ENCODE measurements around the gene SIM2. TPM values are rescaled to one million over a fixed set of nuclear protein-coding genes. Genes with fewer than 3 reads are reported as not detected.

SIM2 gene
- total RNA-seq, 3 donors from 2014 or later (not counting 1 experiment from before 2014, with no cell fraction given) = not detected

- H3K27me3 Mint-ChIP-seq (ENCODE audit: low read depth in 2 of 2) = peaks cover 19 to 44% of the 10 kb centered on the region in 2 donors
- Histone ChIP-seq H3K4me3 (ENCODE audit: low read length) (no peak overlapping the region), H3K9me3 (ENCODE audit: control insufficient read depth, insufficient read depth, low read length) (no peaks in the 10 kb centered on the region), H3K4me1 (ENCODE audit: control insufficient read depth, insufficient read depth, low read length) (no peaks in the 10 kb centered on the region), H3K27ac (ENCODE audit: low read length) (no peak overlapping the region), H3K27me3 (ENCODE audit: control insufficient read depth, insufficient read depth, low read length) (peaks cover under 1% of the 10 kb centered on the region), H3K36me3 (ENCODE audit: control insufficient read depth, insufficient read depth, low read length) (no peaks in the 10 kb centered on the region)
- intact Hi-C loops (cut with micrococcal nuclease) = no loop called here
- H3K4me1 Mint-ChIP-seq = no peaks in the 10 kb centered on the region
- ATAC-seq (no peak), DNase-seq (no peak)
- no peak overlapping the region for H3K27ac Mint-ChIP-seq
- TF ChIP-seq CTCF (IDR thresholded peaks at IDR 0.05) = no peak
- H3K9me3 Mint-ChIP-seq = no peaks in the 10 kb centered on the region
- no peak overlapping the region for H3K4me3 Mint-ChIP-seq
- WGBS (ENCODE audit: insufficient coverage) = 89% methylated on average over 25 of the region's 25 CpGs
- H3K36me3 Mint-ChIP-seq = no peaks in the 10 kb centered on the region
Measured at GRCh38 chr21:36722370-36723368, 23.8 kb downstream of the SIM2 start.

- Mint-ChIP-seq H3K9me3 (no peaks in the 10 kb centered on the region), H3K4me3 (no peak overlapping the region), H3K27ac (no peak overlapping the region), H3K4me1 (no peaks in the 10 kb centered on the region), H3K27me3 (ENCODE audit: low read depth in 2 of 2) (peaks cover 18 to 40% of the 10 kb centered on the region in 2 donors), H3K36me3 (no peaks in the 10 kb centered on the region)
- H3K36me3 ChIP-seq (ENCODE audit: control insufficient read depth, insufficient read depth, low read length) = no peaks in the 10 kb centered on the region
- H3K27me3 ChIP-seq (ENCODE audit: control insufficient read depth, insufficient read depth, low read length) = no peaks in the 10 kb centered on the region
- H3K4me1 ChIP-seq (ENCODE audit: control insufficient read depth, insufficient read depth, low read length) = no peaks in the 10 kb centered on the region
- TF ChIP-seq CTCF (IDR thresholded peaks at IDR 0.05) = no peak
- DNase-seq (no peak), ATAC-seq (no peak)
- 89% methylated on average over 14 of the region's 14 CpGs for WGBS (ENCODE audit: insufficient coverage)
- no peaks in the 10 kb centered on the region for H3K9me3 ChIP-seq (ENCODE audit: control insufficient read depth, insufficient read depth, low read length)
- no peak overlapping the region for H3K4me3 ChIP-seq (ENCODE audit: low read length)
- no peak overlapping the region for H3K27ac ChIP-seq (ENCODE audit: low read length)
- intact Hi-C loops (cut with micrococcal nuclease) = no loop called here
Measured at GRCh38 chr21:36723371-36723881, 24.5 kb downstream of the SIM2 start.

GRCh38 chr21:36724660-36725059, 25.7 kb downstream of the SIM2 start:
- Mint-ChIP-seq H3K36me3 (no peaks in the 10 kb centered on the region), H3K27ac (no peak overlapping the region), H3K9me3 (no peaks in the 10 kb centered on the region), H3K4me1 (no peaks in the 10 kb centered on the region), H3K4me3 (no peak overlapping the region), H3K27me3 (ENCODE audit: low read depth in 2 of 2) (peaks cover 14 to 36% of the 10 kb centered on the region in 2 donors)
- Histone ChIP-seq H3K27ac (ENCODE audit: low read length) (no peak overlapping the region), H3K27me3 (ENCODE audit: control insufficient read depth, insufficient read depth, low read length) (no peaks in the 10 kb centered on the region), H3K4me1 (ENCODE audit: control insufficient read depth, insufficient read depth, low read length) (no peaks in the 10 kb centered on the region), H3K4me3 (ENCODE audit: low read length) (no peak overlapping the region), H3K9me3 (ENCODE audit: control insufficient read depth, insufficient read depth, low read length) (no peaks in the 10 kb centered on the region), H3K36me3 (ENCODE audit: control insufficient read depth, insufficient read depth, low read length) (no peaks in the 10 kb centered on the region)
- 91% methylated on average over 3 of the region's 3 CpGs for WGBS (ENCODE audit: insufficient coverage)
- ATAC-seq (no peak), DNase-seq (no peak)
- intact Hi-C loops (cut with micrococcal nuclease) = no loop called here
- no peak for TF ChIP-seq CTCF (IDR thresholded peaks at IDR 0.05)
